ENCODE results near the gene CD300C.
"Not testable (repeated sequence)": the region's sequence is repeated elsewhere in the genome, so short reads cannot be mapped to it uniquely, and the experiment has no call there.

CD300C gene

DNA sequence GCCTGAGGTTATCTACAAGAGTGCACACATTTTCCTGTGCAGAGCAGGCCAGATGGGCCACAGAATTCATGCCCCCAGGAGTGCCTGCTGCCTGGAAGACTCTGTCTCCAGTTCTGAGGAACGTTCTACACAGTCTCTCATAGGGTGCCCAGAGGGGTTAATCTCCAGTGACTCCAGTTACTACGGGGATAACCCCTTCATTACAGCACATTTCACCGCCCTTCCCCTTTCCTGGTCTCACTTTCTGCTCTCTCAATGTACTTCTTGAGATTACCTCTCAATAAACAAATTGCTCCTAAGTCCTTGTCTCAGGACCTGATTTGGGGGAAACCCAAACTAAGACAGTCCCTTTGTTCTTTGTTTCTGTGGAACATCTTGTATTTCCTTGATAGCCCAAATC, 15.7 kb upstream of the CD300C start:
- DNase-seq (ENCODE audit: low read depth): no peak

DNA sequence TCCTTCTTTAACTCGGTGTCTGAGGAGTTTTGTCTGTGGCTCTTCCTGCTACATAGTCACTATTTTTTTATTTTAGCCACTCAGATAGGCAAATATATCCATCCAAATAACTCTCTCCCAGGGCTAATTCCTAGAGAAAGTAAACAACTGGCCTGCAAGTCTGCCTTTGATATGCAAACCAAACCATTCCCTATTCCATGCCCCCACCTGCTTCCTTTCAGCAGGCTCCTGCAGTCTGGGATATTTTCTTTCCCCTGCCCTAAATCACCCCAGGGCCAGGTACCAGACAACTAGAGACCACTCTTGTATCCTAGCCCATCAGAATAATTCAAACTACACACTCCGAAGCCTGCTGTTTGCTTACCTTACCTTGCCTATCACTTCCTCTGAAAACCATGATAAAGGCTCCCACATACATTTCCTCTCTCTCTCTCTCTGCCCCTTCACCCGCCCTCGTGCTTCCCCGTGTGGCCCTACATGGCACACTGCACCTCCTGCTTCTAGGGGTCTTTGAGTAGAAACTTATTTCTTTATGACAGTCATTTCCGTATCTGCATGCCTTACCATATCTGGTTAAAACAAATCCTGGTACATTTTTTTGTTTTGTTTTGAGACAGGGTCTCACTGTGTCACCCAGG, 13.1 kb upstream of the CD300C start:
- no peak for DNase-seq (ENCODE audit: low read depth)

DNA sequence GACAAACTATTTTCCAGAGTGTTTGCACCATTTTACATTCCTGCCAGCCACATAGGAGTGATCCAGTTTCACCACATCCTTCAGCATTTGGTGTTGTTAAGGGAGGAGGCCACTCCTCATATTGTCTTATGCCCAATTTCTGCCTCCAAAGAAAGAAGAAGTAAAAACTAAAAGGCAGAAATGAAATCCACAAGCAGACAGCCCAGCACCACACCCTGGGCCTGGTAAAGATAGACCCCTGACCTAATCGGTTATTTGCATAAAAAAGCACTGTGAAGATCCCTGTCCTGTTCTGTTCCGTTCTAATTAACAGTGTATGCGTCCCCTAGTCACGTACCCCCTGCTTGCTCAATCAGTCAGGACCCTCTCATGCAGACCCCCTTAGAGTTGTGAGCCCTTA, 12.5 kb upstream of the CD300C start:
- not testable (repeated sequence) for DNase-seq (ENCODE audit: low read depth)

DNA sequence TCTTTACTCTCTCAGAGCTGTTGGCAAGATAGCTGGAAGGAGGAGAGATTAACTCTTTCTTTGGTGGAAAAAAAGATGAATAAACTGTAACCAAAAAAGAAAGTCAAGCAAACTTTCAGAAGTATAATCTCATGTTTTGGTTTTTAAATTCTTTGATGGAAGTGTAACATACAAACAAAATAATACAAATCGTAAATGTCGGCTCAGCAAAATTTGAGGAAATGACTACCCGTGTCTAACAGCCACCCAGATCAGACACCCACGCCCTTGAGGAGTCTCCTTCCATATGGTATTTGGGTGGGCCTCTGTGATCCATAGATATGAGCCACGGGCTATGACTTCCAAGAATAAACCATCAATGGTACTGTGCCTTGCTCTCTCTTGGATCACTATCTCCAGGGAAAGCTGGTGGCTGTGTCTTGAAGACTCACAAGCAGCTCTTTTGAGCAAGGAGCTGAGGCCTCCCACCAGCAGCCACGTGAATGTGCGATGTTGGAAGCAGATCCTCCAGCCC, 9.6 kb upstream of the CD300C start:
- DNase-seq (ENCODE audit: low read depth): no peak

DNA sequence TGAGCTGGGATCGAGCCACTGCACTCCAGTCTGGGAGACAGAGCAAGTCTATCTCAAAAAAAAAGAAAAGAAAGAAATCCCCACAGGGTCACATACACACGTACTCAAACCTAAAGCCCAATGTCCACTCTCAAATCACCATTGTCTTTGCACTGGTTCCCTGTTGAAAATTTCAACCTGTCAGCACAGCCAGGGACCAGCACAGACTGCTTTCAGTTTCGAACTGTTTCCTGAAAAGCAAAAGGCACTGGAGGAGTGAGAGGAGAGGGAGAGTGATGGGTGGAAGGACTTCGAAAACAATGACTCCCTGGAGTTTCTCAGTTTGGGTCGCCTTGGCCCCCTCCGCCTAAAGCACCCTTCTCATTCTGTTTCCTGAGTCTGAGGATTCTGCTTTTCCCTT, 9.0 kb upstream of the CD300C start:
- no peak for DNase-seq (ENCODE audit: low read depth)

DNA sequence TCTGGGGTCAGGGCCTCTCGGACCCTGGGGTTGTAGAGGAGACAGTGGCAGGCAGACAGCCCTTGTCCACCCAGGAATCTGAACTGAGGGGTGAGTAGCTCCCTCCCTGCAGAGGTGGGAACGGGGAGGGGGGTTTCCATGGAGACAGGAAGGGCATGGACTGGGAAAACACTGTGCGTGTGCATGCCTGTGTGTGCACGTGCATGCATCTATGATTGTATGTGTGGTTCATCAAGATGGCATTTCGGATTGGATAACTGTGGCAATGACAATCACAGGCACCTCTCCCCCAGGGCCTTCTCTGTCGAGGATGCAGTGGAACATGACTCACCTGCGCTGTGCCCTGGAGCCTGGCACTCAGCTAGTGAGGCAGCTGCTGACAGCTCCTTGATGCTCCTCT, 6.1 kb upstream of the CD300C start:
- DNase-seq (ENCODE audit: low read depth): no peak

DNA sequence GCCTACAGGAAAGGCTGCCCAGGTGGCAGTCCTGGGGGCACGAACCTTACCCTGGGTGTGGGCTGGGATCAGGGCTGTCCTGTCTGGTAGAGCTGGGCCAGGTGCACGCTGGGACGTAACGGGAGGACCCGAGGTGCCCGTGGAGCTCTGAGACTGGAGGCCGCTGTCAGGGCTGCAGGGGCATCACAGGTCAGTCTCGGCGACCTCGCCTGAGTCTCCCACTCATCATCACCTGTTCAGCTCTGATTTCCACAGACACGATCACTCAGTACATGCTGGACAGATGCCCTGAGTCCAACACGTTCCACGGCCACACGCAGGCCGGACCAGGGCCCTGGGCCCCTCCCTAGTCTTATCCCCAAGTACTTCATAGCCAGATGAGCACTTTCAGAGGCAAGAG, 4.7 kb upstream of the CD300C start:
- DNase-seq (ENCODE audit: low read depth): no peak

DNA sequence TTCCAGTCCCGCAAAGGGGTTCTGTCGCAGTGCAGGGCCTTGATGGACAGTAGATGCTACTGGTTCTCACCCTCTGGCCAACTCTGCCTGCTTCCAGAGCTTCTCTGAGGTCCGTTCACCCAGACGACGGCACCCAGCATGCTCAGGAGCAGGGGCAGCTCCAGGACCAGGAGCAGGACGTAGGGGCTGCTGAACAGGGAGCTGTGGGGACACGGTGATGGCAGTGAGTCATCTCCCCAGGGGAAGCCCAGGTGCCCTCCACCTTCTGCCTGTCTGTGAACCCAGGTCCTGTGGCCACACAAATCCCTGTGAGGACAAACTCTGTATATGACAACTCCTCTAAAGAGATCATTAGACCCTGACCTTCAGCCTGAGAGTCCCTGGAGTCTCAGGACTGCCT, 3.4 kb upstream of the CD300C start:
- DNase-seq (ENCODE audit: low read depth): no peak

DNA sequence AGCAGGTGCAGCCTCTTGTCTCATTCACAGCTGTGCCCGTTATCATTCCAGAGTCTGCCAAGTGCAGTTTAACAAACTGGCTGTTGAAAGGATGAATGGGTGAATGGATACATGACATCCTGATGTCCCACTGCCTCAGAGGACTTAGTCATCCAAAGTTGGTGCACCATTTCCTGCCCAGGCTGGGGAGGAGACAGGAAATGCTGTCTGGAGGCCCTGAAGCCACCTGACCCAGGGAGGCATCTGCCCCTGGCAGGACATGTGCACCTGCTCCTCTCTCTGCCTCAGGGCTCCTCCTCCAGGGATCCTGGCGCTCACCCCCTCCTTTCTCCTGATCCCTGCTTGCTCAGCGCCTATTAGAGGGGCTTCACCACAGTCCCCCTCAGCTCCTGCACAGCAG, 1.8 kb upstream of the CD300C start:
- no peak for DNase-seq (ENCODE audit: low read depth)

DNA sequence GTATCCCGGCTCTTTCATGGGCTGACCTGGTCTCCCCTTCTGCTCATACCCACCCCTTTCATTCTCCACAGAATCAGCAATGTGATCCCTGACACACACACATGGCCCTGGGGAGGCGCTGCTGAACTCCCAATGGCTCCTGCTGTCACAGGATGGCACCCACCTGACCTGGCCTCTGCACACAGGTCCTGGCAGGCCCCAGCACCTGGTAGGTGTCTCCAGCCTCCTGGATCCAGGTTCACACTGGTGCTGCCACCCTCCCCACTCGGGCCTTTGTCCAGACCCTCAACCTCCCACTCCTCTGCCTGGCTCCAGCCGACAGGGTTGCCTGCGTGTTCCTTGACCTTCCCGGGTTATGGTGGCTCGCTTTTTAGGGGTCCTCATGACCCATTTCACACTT, 1.3 kb upstream of the CD300C start:
- no peak for DNase-seq (ENCODE audit: low read depth)

DNA sequence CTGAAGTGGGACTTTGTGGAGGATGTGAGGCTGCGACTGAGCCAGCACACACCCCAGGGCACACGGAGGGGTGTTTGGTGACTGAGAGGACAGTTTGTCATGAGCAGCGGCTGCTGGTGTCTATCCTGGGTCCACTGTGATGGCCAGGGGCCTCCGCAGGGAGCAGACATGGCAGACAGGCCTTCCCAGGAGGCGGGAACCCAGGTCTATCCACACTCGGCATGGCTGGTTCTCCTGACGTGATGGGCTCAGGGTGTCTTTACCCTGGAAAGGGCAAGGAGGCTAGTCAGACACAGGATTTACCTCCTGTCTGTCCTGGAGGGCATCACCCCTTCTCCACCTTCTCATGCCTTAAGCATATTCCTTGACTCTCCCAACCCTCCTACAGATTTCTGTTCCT, 671 bp upstream of the CD300C start:
- DNase-seq (ENCODE audit: low read depth): no peak

DNA sequence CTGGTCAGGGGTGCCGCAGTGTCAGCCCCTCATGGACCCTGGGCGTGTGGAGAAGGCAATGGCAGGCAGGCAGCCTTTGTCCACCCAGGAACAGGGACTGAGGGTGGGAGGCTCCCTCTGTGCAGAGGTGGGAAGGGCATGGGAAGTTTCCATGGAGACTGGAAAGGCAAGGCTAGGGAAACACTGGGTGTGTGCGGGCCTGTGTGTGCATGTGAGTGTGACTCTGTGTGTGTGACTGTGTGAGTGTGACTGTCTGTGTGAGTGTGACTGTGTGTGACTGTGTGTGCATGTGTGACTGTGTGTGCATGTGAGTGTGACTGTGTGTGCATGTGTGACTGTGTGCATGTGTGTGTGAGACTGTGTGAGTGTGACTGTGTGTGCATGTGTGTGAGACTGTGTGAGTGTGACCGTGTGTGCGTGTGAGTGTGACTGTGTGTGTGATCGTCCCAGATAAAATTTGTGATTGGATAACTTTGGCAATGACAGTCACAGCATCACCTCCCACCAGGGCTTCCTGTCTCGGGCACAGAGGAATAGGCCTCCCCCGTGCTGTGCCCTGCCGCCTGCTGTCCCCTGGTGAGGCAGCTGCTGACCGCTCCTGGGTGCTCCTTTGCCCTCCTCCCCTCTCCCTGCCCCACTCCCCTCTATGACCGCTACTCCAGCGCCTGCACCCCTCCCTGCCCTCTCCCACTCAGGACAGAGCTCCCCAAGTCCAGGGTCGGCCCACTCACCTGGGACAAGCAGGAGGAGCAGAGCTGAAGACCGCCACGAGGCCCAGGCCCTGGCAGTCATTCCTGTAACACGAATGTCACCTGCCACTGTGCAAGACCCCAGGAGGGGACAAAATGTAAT, 698 bp downstream of the CD300C start:
- no peak for DNase-seq (ENCODE audit: low read depth)

DNA sequence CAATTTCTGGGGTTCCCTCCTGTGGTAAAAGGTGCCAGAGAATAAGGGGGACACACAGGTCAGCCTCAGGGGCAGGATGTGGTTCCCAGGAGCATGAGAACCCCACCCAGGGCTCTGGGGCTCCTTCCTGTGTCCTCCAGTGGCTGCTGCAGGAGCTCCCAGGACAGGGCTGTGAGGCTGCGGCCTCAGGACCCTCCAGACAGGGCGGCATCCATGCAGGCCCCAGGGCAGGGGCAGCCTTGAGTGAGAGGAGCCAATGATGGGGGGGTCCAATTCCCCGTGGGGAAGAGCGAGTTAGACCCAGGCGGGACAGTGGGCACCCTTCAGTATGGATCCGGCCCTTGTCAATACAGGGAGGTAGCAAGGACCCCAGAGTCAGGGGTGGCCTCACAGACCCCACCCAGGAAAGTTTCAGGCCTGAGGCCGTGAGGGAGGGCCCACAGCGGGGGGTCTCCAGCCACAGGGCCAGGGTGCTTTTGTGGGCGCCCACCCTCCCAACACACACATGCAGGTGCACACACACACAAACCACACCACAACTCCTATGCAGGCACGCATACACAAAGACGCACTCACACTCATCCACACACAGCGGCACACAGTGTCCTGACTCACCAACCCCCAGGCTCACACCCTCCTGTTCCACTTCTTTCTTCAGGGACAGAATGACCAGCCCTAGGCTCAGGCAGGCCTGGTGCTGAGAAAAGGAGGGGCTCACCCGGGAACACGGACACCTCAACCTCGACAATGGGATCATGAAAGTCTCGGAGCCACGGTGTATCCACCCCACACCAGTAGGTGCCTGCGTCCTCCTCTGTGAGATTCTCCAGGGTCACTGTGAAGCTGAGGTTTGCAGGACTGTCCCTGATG, 1.8 kb downstream of the CD300C start:
- DNase-seq (ENCODE audit: low read depth): no peak

DNA sequence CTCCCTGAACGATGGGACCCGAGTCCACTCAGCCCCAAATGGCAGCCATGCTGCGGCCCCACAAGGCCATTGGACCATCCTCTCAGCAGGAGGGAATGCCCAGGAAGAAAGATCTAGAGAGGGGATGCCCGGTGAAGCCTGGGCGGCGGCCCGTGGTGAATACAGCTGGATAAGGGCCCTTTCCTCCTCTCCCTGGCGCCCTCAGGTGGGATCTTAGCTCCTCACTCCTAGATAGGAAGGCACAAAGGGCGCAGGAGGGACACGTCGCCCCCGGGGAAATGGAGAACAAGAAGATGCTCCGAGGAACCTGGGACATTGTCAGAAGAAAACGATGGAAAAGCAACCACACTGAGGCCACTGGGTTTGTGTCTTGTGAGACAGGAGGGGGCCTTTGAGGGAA, 2.5 kb downstream of the CD300C start:
- no peak for DNase-seq (ENCODE audit: low read depth)

DNA sequence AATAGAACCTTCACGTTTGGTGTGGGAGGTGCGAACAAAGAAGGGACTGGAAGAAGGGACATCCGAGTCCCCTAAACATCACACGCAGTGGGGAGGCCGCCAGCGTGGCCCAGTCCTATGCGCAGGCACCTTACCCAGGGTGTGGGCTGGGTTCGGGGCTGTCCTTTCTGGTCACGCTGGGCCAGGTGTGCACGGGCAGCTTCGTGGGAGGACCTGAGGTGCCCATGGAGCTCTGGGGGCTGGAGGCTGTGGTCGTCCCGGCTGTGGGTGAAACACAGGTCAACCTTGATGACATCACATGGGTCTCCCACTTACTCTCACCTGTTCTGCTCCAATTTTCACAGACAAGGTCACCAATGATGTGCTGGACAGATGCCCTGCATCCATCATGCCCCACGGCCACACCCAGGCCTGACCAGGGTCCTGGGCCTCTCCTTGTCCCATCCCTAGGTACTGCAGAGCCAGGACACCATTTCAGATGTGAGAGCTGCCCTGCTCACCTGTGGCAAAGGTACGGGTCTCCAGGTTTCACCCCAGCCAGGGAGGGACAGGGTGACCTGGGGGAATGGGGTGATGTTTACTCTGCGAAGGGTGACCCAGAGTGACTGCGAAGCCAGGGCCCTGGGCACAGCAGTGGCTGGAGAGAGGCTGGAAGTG, 3.1 kb downstream of the CD300C start:
- no peak for DNase-seq (ENCODE audit: low read depth)

DNA sequence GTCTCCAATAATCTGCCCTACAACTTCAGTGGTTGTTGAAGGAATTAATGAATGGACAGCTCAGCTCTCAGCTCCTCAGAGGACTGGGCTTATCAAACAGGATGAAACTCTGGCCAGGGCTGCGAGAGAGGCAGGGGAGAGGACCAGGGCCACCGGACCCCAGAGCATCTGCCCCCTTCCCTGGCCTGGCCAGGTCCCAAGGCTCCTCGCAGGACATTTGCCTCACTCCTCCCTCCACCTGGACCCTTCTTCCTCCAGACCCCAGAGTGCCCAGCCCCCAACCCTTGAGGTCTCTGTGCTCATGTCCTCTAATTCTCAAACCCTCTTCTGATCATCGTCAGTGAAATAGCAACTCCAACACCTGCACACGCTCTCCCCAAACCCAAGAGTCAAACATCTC, 3.7 kb downstream of the CD300C start:
- no peak for DNase-seq (ENCODE audit: low read depth)

DNA sequence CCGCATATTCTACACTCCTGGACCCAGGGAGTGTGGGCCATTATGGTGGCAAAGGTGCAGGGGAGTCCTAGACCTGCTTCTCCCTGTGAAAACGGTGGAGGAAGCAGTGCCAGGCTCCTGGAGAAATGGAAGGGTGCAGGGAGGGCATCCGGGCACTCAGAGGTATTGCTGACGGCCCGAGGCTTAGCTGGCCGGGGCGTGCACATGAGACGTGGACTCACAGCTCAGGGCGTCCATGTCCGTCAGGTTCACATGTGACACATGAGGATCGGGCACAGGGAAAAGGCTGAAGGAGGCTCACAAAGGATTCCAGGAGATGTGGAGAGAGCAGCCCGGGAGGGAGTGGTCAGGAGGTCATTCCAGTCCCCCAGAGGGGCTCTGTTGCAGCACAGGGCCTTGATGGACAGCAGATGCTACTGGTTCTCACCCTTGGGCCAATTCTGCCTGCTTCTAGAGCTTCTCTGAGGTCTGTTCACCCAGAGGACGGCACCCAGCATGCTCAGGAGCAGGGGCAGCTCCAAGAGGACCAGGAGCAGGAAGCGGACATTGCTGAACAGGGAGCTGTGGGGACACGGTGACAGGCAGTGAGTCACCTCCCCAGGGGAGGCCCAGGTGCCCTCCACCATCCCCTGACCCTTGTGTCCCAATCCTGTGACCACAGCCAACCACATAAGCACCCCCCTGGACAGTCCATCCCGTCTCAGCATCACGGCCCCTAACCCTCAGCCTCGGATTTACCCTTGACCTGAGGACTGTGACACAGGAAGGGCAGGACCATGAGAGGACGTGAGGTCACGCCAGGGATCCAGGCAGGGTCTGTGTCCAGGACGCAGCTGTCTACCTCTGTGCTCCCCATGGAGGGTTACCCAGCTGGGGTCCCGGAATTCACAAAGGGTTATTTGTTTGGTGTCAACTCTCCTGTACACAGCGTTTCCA, 4.5 kb downstream of the CD300C start:
- no peak for DNase-seq (ENCODE audit: low read depth)

DNA sequence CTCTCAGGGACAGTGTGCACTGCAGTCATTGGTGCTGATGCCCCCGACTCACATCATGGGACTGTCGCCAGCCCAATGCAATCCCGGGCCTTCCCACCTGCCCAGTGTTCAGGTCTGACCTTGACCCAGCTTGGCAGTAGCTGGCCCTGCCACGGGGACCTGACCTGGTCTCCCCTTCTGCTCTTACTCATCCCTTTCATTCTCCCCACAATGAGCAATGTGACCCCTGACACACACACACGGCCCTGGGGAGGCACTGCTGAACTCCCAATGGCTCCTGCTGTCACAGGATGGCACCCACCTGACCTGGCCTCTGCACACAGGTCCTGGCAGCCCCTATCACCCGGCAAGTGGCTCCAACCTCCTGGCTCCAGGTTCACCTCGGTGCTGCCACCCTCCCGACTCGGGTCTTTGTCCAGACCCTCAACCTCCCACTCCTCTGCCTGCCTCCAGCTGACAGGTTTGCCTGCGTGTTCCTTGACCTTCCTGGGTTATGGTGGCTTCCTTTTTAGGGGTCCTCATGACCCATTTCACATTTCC, 6.6 kb downstream of the CD300C start:
- no peak for DNase-seq (ENCODE audit: low read depth)

DNA sequence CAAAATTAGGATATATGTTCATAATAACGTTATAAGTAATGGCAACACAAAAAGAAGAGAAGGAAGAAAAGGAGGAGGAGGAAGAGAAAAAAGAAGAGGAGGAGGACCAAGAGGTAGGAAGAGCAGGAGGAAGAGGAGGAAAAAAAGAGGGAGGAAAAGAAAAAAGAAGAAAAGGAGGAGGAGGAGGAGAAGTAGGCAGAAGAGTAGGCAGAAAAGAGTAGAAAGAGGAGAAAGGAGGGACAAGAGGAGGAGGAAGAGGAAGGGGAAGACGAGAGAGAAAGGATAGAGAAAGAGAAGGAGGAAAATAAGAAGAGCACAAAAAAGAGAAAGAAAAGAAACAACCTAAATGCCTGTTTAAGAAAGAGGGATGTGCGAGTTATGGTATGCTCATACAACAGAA, 9.0 kb downstream of the CD300C start:
- no peak for DNase-seq (ENCODE audit: low read depth)

DNA sequence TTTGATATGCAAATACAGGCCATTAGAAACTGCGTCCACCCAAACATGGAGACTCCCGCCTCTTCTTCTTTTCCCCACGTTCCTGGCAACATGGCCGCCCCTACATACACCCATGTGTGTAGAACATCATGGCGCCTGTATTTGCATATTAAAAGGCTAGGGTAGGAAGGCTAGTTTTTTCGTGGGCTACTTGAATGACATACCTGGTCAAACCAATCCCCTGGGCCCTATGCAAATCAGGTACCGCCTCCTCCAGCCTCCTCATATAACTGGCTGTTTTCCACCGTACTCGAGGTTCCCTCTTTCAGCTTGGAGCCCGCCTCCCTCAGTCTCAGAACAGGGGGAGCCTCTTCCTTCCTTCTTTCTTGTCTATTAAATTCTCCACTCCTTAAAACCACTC, 13.8 kb downstream of the CD300C start:
- no peak for DNase-seq (ENCODE audit: low read depth)
